ENCODE results near the gene TMEM53. TPM values are rescaled to one million over a fixed set of nuclear protein-coding genes. Genes with fewer than 3 reads are reported as not detected.

The TMEM53 gene
- total RNA-seq, 2 donors from 2014 or later, result 2.7 to 6.9 TPM

DNA sequence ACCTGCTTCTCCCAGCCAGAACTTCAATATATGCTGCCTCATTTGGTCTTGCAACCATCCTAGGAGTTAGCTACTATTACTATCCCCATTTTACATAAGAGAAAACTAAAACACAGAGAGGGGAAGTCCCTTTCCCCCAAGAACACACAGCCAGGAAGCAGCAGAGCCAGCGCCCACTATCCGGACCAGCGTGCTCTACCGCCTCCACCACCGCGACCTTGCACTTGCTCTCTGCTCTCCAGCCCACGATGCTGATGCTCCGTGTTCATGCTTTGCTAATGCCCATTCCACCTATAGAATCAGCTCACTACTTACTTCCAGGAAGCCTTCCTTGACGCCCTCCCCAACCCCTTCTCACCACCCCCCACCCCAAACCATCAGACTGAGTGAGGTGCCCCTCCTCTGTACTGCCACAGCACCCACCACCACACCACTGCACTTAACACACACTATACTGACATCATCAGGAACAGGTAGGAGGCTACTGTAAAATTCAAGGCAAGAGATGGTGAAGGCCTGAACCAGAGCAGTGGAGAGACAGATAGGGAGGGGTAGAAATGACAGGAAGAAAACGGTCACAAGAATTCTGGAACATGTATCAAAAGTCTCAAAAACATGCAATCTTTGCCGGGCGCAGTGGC lies 9.4 kb downstream of the TMEM53 start:
- no peaks in the 10 kb centered on the region for H3K27me3 ChIP-seq (replicated peaks; ENCODE audit: insufficient read depth)
- WGBS, result 86% methylated on average over 12 of the region's 12 CpGs
- intact Hi-C loops (cut with DNase I), result no loop called here
- DNase-seq (ENCODE audit: low spot score), result no peak
- no peak overlapping the region for H3K27ac ChIP-seq
- no peaks in the 10 kb centered on the region for H3K4me1 ChIP-seq (replicated peaks)
- no peaks in the 10 kb centered on the region for H3K9me3 ChIP-seq
- H3K36me3 ChIP-seq, result no peaks in the 10 kb centered on the region
- no peak overlapping the region for H3K4me3 ChIP-seq
- TF ChIP-seq, protein P1, sequence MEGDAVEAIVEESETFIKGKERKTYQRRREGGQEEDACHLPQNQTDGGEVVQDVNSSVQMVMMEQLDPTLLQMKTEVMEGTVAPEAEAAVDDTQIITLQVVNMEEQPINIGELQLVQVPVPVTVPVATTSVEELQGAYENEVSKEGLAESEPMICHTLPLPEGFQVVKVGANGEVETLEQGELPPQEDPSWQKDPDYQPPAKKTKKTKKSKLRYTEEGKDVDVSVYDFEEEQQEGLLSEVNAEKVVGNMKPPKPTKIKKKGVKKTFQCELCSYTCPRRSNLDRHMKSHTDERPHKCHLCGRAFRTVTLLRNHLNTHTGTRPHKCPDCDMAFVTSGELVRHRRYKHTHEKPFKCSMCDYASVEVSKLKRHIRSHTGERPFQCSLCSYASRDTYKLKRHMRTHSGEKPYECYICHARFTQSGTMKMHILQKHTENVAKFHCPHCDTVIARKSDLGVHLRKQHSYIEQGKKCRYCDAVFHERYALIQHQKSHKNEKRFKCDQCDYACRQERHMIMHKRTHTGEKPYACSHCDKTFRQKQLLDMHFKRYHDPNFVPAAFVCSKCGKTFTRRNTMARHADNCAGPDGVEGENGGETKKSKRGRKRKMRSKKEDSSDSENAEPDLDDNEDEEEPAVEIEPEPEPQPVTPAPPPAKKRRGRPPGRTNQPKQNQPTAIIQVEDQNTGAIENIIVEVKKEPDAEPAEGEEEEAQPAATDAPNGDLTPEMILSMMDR (IDR thresholded peaks at IDR 0.05), result no peak
- no peak for TF ChIP-seq POLR2AphosphoS5 (IDR thresholded peaks at IDR 0.05)
- TF ChIP-seq POLR2A (IDR thresholded peaks at IDR 0.05), result no peak

DNA sequence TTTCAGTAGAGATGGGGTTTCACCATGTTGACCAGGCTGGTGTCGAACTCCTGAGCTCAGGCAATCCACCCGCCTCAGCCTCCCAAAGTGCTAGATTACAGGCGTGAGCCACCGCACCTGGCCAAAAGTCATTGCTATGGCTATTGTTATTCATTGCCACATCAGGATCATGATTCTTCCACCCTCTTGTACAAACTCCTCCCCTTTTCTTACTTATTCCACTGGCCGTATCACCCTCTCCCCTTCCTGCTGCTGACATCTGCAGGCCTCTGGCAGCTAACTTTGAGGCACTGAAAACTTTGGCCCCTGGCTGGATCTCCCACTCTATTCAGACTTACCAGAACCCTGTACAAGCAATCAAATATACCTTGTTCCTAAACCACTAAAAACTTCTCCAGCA lies 10.9 kb downstream of the TMEM53 start:
- Histone ChIP-seq H3K27ac (no peak overlapping the region), H3K9me3 (no peaks in the 10 kb centered on the region), H3K4me3 (no peak overlapping the region), H3K36me3 (no peaks in the 10 kb centered on the region), H3K4me1 (replicated peaks) (no peaks in the 10 kb centered on the region), H3K27me3 (replicated peaks; ENCODE audit: insufficient read depth) (no peaks in the 10 kb centered on the region)
- intact Hi-C loops (cut with DNase I), result no loop called here
- 99% methylated on average over 5 of the region's 5 CpGs for WGBS
- DNase-seq (ENCODE audit: low spot score), result no peak
- no peak for TF ChIP-seq POLR2AphosphoS5 (IDR thresholded peaks at IDR 0.05)
- TF ChIP-seq, protein P1 (IDR thresholded peaks at IDR 0.05), result no peak
- TF ChIP-seq POLR2A (IDR thresholded peaks at IDR 0.05), result no peak

DNA sequence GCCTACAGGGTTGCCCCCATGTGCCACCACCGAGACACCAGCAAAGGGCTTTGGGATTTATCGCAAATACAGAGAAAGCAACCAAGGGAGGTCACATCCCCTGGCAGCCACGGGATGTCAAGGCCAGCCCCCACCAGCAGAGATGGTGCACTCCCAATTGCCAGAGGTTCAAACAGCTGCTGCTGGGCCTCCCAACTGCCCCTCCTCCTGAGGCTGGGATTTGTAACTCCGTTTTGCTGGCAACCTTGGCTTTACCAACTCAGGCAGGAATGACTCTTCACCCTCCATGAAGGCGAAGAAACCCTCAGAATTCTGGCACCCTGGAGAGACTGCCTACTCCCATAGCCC lies 11.6 kb downstream of the TMEM53 start:
- no peak overlapping the region for H3K27ac ChIP-seq
- WGBS, result 77% methylated on average over 5 of the region's 5 CpGs
- no peaks in the 10 kb centered on the region for H3K9me3 ChIP-seq
- no peaks in the 10 kb centered on the region for H3K36me3 ChIP-seq
- no peaks in the 10 kb centered on the region for H3K4me1 ChIP-seq (replicated peaks)
- intact Hi-C loops (cut with DNase I), result no loop called here
- H3K27me3 ChIP-seq (replicated peaks; ENCODE audit: insufficient read depth), result no peaks in the 10 kb centered on the region
- no peak overlapping the region for H3K4me3 ChIP-seq
- no peak for TF ChIP-seq POLR2AphosphoS5 (IDR thresholded peaks at IDR 0.05)
- TF ChIP-seq POLR2A (IDR thresholded peaks at IDR 0.05), result no peak
- TF ChIP-seq, protein P1 (IDR thresholded peaks at IDR 0.05), result no peak
- no peak for DNase-seq (ENCODE audit: low spot score)

DNA sequence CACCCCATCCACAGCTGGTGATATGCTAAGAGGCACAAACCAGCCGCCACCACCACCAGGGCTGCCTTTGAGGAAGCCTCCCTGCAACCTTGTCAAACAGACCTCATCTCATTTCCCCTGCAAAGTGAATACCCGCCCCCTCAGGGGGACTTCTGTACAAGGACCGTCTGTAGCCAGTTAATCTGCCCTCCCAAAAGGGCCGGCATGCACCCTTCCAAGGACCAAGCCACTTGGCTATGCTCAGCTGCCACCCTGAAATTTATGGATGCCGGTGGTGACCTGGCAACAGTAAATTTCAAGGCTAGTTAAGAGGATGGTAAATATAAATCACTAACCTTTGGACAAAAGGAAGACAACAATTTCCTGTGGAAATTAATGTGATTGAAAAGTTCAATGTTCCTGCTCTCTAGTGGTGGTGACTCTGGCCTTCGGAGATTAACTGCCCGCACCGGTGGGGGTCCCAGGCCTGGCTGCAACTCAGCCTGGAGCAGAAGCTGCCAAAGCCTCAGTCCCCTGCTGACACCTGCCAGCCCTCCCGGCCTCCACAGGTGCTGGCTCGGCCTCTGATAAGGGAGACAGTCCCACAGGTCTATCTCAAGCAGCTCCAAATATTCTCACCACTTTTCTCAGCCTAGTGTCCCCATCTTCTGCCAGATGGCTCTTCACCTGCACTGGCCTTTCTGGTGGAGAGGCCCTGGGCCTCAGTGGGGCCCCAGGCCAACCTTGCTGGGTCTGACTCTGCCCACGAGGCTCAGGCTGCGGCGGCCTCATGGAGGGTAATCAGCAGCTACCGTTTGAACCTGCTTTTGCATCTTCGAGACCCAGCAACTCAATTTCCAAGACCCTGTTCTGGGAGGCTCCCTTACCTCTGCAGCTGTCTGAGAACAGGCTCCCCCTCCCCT lies 12.2 kb downstream of the TMEM53 start:
- TF ChIP-seq POLR2A (IDR thresholded peaks at IDR 0.05), result no peak
- TF ChIP-seq, protein P1 (IDR thresholded peaks at IDR 0.05), result no peak
- no peak for TF ChIP-seq POLR2AphosphoS5 (IDR thresholded peaks at IDR 0.05)
- Histone ChIP-seq H3K36me3 (no peaks in the 10 kb centered on the region), H3K4me3 (no peak overlapping the region), H3K9me3 (no peaks in the 10 kb centered on the region), H3K4me1 (replicated peaks) (no peaks in the 10 kb centered on the region), H3K27me3 (replicated peaks; ENCODE audit: insufficient read depth) (no peaks in the 10 kb centered on the region), H3K27ac (no peak overlapping the region)
- intact Hi-C loops (cut with DNase I), result no loop called here
- DNase-seq (ENCODE audit: low spot score), result no peak
- 69% methylated on average over 12 of the region's 15 CpGs for WGBS

Measured in prostate gland (tissue), 2 donors.